Measurements from ENCODE around the gene MYH9.

The MYH9 gene

DNA sequence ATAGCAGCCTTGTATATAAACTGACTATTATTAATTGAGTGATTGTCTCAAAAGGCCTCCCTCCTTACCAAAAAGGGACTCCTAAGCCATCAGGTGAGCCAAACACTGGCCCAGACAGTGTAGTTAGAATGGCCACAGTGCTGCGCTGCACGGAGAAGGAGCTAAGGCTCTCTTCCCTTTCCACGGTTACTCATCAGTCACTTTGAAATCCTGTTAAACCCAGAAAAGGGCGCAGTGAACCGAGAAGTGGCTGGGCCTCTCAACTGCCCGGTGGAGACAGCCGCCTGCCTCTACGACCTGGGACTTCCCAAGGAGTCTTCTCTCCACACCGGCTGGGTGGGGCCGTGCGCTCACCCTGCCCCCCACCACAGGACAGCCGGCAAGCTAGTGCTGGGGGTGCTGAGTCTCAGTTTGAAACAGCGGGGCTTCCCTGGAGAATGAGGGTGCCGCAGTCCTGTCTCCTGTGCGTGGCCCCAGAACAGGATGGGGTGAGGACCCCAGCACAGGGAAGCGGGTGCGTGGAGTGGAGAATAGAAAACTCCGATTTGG is 1.3 kb downstream of the MYH9 start:
- DNase-seq (ENCODE audit: low read depth) = no peak

DNA sequence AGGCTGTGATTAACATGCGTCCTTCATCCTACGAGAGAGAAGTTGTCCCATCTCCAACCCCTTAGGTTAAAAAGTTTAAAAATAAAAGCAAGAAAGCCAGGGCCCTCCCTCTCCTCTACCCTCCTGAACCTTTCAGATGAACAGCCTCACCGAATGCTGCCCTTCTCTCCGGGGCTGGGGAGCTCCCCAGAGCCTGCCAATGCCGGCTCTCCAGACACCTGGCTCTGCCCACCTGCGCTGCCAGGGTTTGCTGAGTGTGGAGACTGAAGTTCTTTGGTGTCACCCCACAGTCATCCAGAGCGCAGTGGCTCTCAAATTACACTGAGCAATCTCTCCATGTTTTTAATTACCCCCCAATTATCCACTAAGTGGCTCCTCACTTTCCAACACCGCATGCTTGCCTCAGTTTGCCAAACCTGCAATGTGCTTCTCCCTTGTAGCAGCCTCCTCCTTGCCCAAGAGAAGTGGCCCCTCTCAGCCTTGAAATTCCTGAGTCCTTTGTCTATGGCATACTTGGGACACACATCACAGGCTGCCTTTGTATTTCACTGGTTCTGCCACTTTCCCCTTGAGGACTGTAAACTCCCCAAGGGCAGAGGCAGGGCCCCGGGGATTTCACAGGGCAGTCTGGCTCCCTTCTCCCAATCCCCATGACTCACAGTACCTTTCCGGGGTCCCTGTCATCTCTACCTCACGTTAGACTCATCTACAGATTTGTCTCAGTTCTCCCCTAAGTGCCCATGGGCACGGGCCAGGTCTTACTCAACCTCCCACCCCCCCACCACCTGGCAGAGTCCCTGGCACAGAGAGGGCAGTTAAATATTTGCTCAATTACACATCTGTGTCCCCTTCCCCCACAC is 2.0 kb downstream of the MYH9 start:
- DNase-seq (ENCODE audit: low read depth) = peak; percentile 74

- DNase-seq (ENCODE audit: low read depth) = peak; percentile 58
These were observed 2.8 kb downstream of the MYH9 start for GRCh38 chr22:36384766-36385481.

- DNase-seq (ENCODE audit: low read depth) = peak; percentile 64
These were observed 4.6 kb downstream of the MYH9 start for GRCh38 chr22:36383110-36383581.

- no peak for DNase-seq (ENCODE audit: low read depth)
These were observed 6.1 kb downstream of the MYH9 start for GRCh38 chr22:36381513-36382128.

- peak; percentile 48 for DNase-seq (ENCODE audit: low read depth)
These were observed 8.0 kb downstream of the MYH9 start for GRCh38 chr22:36379593-36380361.

GRCh38 chr22:36378869-36379217 is 8.9 kb downstream of the MYH9 start:
- no peak for DNase-seq (ENCODE audit: low read depth)

- no peak for DNase-seq (ENCODE audit: low read depth)
These were observed 9.5 kb downstream of the MYH9 start for GRCh38 chr22:36378080-36378868.

DNA sequence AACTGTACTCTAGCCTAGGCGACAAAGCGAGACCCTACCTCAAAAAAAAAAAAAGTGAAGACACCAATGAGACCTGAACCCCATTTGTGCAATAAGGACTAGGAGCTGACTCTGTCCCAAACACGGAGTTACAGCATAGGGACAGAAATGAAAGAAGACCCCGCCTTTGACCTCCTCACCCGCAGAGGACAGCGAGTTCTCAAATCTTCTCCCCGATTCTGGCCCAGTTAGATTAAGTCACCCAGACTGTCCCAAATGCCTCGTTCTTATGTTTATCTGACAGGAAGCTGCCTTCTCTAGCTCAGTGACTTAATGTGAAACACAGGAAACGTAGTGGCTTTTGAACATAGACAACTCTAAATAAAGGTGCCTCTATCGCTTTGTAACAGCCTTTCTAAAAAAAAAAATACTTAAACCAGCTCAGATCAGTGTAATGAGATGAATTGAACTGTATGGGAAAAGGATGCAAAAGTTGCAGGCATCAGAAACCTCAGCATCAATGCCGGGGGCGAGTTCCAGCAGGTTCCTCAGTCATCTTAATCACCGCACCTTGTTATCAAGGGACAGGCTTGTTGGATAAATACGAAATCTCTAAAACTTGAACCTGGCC is 10.6 kb downstream of the MYH9 start:
- peak; percentile 49 for DNase-seq (ENCODE audit: low read depth)

GRCh38 chr22:36376265-36376664 is 11.5 kb downstream of the MYH9 start:
- DNase-seq (ENCODE audit: low read depth) = no peak

DNA sequence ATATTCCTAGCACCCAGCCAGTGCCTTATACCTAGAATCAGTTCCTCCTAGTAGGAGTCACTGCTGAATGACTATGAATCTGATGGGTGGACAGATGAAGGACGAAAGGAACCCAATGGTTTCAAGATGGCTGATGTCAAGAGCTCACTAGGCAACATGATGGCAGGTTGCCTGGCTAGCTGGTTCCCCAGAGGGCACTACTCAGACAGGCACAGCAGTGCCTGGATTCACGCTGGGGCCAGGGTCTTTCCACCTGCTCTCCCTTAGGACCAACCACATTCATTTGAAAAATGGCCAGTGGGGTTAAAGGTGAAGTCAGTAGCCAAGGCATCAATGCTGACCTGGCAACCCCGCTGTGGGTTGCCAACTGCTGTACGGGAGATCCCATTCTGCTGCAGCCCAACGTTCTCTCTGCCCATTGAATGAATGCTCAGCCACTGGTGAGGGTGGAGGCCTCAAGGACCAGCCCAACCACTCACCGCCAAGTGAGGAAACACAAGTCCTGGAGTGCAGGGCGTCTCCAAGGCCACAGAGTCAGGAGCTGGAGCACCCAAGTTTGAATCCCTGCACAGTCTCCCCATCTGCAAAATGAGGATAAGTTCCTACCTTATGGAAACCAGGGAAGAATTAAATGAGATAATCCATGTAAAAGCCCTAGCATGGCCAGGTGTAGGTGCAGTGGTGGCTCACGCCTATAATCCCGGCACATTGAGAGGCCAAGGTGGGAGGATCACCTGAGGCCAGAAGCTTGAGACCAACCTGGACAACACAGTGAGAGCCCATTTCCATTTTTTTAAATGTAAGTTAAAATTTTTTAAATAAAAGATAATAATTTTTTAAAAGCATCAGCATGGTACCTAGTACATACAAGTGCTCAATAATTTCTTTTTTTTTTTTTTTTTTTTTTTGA is 12.4 kb downstream of the MYH9 start:
- DNase-seq (ENCODE audit: low read depth) = no peak

DNA sequence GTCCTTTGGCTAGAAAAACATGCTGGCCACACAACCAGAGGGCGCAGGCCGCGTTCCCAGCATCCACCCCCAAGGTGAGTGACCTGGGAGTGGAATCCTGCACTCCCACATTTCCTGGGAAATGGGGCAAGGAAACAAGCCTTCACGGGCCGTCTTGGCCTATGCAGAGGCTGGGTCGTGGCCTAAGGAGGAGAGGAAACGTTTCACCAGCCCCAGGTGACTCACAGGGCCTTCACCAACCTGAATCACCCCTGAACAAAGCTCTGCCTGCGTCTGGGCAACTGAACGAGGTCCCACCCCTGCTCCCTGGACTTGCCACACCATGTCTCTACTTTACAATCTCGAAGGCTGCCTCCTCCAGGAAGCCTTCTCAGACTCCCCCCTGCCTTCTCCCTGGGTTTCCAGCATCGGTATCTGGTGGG is 13.2 kb downstream of the MYH9 start:
- peak; percentile 56 for DNase-seq (ENCODE audit: low read depth)

DNA sequence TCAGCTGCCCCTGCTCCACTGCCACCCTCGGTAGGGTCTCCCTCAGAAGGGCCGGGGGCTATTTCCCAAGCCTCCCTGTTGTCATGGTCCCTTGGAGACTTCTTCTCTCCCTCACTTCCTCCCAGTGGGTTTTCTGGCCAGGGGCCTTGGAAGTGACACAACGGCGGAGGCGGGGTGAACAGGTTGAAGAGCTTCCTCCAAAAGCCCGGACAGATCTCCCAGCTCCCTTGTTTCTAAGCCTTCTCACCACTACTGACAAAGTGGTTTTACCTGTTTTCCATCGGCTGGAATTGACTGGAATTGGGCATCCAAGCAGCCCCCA is 14.5 kb downstream of the MYH9 start:
- no peak for DNase-seq (ENCODE audit: low read depth)

- no peak for DNase-seq (ENCODE audit: low read depth)
These were observed 15.8 kb downstream of the MYH9 start for GRCh38 chr22:36371920-36372319.

- DNase-seq (ENCODE audit: low read depth) = no peak
These were observed 17.6 kb downstream of the MYH9 start for GRCh38 chr22:36369922-36370791.

DNA sequence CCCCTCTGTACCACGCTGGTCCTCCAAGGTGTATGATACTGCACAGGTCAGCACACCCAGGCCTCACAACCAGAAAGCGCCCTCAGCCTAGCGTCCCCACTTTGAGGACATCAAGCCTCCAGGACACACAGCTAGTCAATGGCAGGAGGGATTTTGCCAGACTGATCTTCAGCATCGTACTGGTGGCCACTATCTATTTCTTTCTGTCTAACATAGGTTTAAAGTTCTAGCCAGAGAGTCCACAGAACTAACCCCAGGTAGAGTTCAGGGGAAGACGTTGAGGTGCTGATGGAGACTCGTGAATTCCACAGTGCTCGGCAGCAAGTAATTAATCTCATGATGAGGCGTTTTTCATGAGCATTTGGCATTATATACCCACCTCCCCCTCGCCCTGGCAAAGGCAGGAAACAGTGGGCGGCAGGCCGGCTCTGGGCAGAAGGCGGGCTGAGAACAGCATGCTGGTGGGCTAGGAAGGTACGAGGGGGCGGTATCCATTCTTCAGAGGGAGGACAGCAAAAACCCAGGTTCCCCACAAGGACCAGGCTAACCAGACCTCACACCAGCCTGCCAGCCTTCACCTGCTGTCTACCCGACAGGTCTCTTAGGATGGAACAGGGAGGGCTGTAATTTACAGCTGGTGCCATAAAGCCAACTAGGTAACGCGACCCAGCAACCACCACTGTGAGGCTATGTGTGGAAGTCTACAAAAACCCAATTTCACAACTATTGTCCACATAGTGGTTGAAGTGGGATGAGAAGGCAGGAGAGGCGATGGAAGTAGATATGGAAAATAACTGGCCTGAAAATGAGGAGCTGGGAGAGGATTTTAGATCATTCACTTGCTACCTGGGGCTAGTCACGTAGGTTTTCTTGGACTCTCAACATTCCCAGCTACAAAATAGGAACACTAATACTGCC is 18.5 kb downstream of the MYH9 start:
- DNase-seq (ENCODE audit: low read depth) = no peak

GRCh38 chr22:36368359-36368983 is 19.3 kb downstream of the MYH9 start:
- no peak for DNase-seq (ENCODE audit: low read depth)

Measured in T-helper 22 cell (primary cell).